ENCODE data around the gene RNF11. TPM values are rescaled to one million over a fixed set of nuclear protein-coding genes. Genes with fewer than 3 reads are reported as not detected.

RNF11 gene
- polyA plus RNA-seq, 3 donors = 25.3 to 30.4 (median 28.4) TPM

DNA sequence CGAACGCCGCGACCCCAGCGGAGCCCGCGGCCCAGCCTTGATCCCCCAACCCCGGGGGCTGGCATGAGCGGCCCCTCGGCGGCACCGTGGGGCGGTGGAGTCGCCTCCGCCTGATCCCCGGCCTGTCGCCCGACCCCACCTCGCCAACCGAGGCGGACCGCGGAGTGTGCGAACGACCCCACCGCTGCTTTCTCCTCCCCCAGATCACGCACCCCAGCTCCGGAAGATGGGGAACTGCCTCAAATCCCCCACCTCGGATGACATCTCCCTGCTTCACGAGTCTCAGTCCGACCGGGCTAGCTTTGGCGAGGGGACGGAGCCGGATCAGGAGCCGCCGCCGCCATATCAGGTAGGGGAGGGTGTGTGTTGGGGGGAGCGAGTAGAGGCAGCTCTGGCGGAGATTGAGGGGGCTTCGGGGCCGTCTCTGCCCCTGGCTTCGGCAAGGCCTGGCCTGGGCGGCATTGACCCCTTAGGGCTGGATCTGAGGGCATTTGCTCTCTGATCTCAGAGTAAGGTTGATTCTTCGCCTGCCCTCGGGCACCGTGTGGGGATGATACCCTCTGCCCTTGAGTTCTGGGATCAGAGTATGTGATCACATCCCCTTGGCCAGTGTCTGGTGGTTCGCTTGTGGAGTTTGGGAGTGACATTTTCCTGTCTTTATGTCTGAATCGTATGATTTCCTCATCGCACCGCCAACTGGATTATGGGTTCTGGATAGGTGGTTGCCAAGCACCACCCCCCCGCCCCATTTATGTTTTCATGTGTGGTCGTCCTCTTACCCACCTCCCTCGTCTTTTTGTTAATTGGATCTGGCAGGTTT is 668 bp downstream of the RNF11 start:
- H3K9me3 ChIP-seq (replicated peaks in 1 of 2; ENCODE audit: control insufficient read depth in 1 of 2, insufficient read depth in 1 of 2, low read length in 2 of 2) = no peaks in the 10 kb centered on the region
- H3K27ac Mint-ChIP-seq = no peak overlapping the region
- H3K4me3 ChIP-seq (replicated peaks in 1 of 3; ENCODE audit: low read depth in 2 of 3, low read length in 3 of 3) = peak overlapping the region; percentile 72 to 98 (median 92)
- H3K36me3 ChIP-seq (replicated peaks in 1 of 2; ENCODE audit: control insufficient read depth in 1 of 2, insufficient read depth in 2 of 2, low read length in 2 of 2) = no peaks in the 10 kb centered on the region
- peaks cover 54% of the 10 kb centered on the region for H3K79me2 ChIP-seq (ENCODE audit: insufficient read depth, low read length)
- no peaks in the 10 kb centered on the region for H3K27me3 ChIP-seq (ENCODE audit: control insufficient read depth in 2 of 2, insufficient read depth in 2 of 2, low read length in 2 of 2)
- no peak overlapping the region for H3K4me3 Mint-ChIP-seq
- peaks cover 39% of the 10 kb centered on the region for H4K20me1 ChIP-seq (ENCODE audit: insufficient read depth, low read length)
- H3K9ac ChIP-seq (ENCODE audit: insufficient read depth, low read length, poor library complexity, severe bottlenecking) = peak overlapping the region; percentile 97
- peak overlapping the region; percentile 95 for H2AFZ ChIP-seq (ENCODE audit: insufficient read depth, low read depth, low read length, poor library complexity, severe bottlenecking)
- H3K27me3 Mint-ChIP-seq (ENCODE audit: low read depth in 3 of 3) = peaks cover 0 to 6% (median 0%) of the 10 kb centered on the region in 3 donors
- H3K27ac ChIP-seq (ENCODE audit: low read depth in 1 of 2, low read length in 2 of 2) = peak overlapping the region; percentile 72 to 99
- intact Hi-C loops (cut with micrococcal nuclease) = loop anchor here in 1 of 2 donors (5.0 kb wide), 2 partner anchors 36 to 64 kb away; no protein-coding TSS in a partner anchor
- peaks cover 26% of the 10 kb centered on the region for H3K4me1 Mint-ChIP-seq
- peaks cover 0 to 2% (median 0%) of the 10 kb centered on the region in 7 donors for H3K9me3 Mint-ChIP-seq
- peak; percentile 18 to 37 (median 33) for DNase-seq
- H3K36me3 Mint-ChIP-seq = peaks cover 8 to 14% of the 10 kb centered on the region in 2 donors
- WGBS (ENCODE audit: insufficient coverage) = under 1% methylated on average over 34 of the region's 54 CpGs
- TF ChIP-seq, protein P1, sequence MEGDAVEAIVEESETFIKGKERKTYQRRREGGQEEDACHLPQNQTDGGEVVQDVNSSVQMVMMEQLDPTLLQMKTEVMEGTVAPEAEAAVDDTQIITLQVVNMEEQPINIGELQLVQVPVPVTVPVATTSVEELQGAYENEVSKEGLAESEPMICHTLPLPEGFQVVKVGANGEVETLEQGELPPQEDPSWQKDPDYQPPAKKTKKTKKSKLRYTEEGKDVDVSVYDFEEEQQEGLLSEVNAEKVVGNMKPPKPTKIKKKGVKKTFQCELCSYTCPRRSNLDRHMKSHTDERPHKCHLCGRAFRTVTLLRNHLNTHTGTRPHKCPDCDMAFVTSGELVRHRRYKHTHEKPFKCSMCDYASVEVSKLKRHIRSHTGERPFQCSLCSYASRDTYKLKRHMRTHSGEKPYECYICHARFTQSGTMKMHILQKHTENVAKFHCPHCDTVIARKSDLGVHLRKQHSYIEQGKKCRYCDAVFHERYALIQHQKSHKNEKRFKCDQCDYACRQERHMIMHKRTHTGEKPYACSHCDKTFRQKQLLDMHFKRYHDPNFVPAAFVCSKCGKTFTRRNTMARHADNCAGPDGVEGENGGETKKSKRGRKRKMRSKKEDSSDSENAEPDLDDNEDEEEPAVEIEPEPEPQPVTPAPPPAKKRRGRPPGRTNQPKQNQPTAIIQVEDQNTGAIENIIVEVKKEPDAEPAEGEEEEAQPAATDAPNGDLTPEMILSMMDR (IDR thresholded peaks at IDR 0.05) = no peak
- peaks cover 26 to 37% of the 10 kb centered on the region in 2 donors for H3K4me1 ChIP-seq (ENCODE audit: control insufficient read depth in 1 of 2, insufficient read depth in 2 of 2, low read length in 2 of 2)
- H3K4me2 ChIP-seq (replicated peaks; ENCODE audit: extremely low read depth, low read length, poor library complexity, severe bottlenecking) = peak overlapping the region; percentile 92

DNA sequence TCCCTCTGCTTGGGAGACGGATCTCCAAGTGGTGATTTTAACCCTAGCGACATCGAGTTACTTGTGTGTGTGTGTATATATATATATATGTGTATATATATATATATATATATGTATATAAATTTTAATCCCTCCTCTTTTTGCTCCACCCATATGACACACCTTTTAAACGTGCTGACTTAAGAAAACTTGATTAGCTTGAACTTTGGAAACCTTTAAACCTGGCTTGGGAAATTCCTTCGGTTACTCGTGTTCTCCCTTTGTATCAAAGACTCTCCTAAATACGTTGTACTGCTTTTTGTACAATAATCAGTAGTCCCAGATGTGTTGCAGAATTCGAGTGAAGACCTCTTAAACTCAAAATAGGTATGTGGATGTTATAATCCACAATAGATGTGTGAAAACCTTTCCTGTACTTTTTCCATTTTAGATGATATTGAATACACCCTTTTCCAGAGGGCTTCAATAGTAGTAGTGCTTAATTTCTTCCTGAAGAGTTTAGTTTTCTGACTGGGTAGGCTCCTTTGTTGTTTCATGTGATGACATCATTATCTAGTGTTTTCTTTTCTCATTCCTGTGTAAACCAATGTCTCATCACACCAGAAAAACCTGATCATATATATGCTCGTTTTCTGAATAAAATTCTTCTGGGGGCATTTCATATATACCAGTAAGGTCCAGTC is 1.4 kb downstream of the RNF11 start:
- Histone ChIP-seq H3K27ac (ENCODE audit: low read depth in 1 of 2, low read length in 2 of 2) (peak overlapping the region in 1 of 2 donors; percentile 99), H3K27me3 (ENCODE audit: control insufficient read depth in 2 of 2, insufficient read depth in 2 of 2, low read length in 2 of 2) (no peaks in the 10 kb centered on the region), H3K4me2 (replicated peaks; ENCODE audit: extremely low read depth, low read length, poor library complexity, severe bottlenecking) (peak overlapping the region; percentile 92), H2AFZ (ENCODE audit: insufficient read depth, low read depth, low read length, poor library complexity, severe bottlenecking) (peak overlapping the region; percentile 95), H3K79me2 (ENCODE audit: insufficient read depth, low read length) (peaks cover 62% of the 10 kb centered on the region), H3K36me3 (replicated peaks in 1 of 2; ENCODE audit: control insufficient read depth in 1 of 2, insufficient read depth in 2 of 2, low read length in 2 of 2) (peaks cover 0 to 2% of the 10 kb centered on the region in 2 donors), H3K4me1 (ENCODE audit: control insufficient read depth in 1 of 2, insufficient read depth in 2 of 2, low read length in 2 of 2) (peaks cover 26 to 37% of the 10 kb centered on the region in 2 donors), H3K9ac (ENCODE audit: insufficient read depth, low read length, poor library complexity, severe bottlenecking) (peak overlapping the region; percentile 97), H3K9me3 (replicated peaks in 1 of 2; ENCODE audit: control insufficient read depth in 1 of 2, insufficient read depth in 1 of 2, low read length in 2 of 2) (no peaks in the 10 kb centered on the region), H4K20me1 (ENCODE audit: insufficient read depth, low read length) (peaks cover 45% of the 10 kb centered on the region), H3K4me3 (replicated peaks in 1 of 3; ENCODE audit: low read depth in 2 of 3, low read length in 3 of 3) (peak overlapping the region; percentile 72 to 98 (median 92))
- intact Hi-C loops (cut with micrococcal nuclease) = loop anchor here in 1 of 2 donors (5.0 kb wide), 2 partner anchors 35 to 65 kb away; no protein-coding TSS in a partner anchor
- DNase-seq = peak in 1 of 3 donors; percentile 11
- Mint-ChIP-seq H3K36me3 (peaks cover 11 to 16% of the 10 kb centered on the region in 2 donors), H3K27me3 (ENCODE audit: low read depth in 3 of 3) (peaks cover 0 to 6% (median 0%) of the 10 kb centered on the region in 3 donors), H3K4me3 (no peak overlapping the region), H3K9me3 (peaks cover 0 to 2% (median 0%) of the 10 kb centered on the region in 7 donors), H3K4me1 (peaks cover 26% of the 10 kb centered on the region), H3K27ac (no peak overlapping the region)
- WGBS (ENCODE audit: insufficient coverage) = 0% methylated on average over 1 of the region's 9 CpGs
- TF ChIP-seq, protein P1 (IDR thresholded peaks at IDR 0.05) = no peak
